ENCODE measurements around the gene ELMOD1. TPM values are rescaled to one million over a fixed set of nuclear protein-coding genes. Genes with fewer than 3 reads are reported as not detected.

ELMOD1 gene
- total RNA-seq, 1 donor from 2014 or later: 0.20 TPM

Other genes with a start within 250 kb of the ELMOD1 start
- 6.1 and 10.5 TPM in 2 replicates for gene CWF19L2, start 133.3 kb upstream of the ELMOD1 start, total RNA-seq
- gene ALKBH8, start 25.4 kb upstream of the ELMOD1 start, total RNA-seq: 4.1 and 5.0 TPM in 2 replicates
- not detected in 2 replicates for gene SLN, start 120.9 kb downstream of the ELMOD1 start, total RNA-seq

Measured in lung microvascular endothelial cell (primary cell).